HepG2 (cell line): Measurements from ENCODE around the gene HLA-DPB1.
"Not testable (repeated sequence)": the region's sequence is repeated elsewhere in the genome, so short reads cannot be mapped to it uniquely, and the experiment has no call there.

Source experiments
- CTCF ChIP-seq: sonication (generic); formaldehyde crosslinking; IDR thresholded peaks from 2 replicates; pipeline ENCODE4 v1.5.0; 2020; ENCODE audit warnings: mild to moderate bottlenecking, missing genetic modification reagents, moderate library complexity
- E2F5 ChIP-seq: sonication (generic); formaldehyde crosslinking; conservative IDR thresholded peaks from 2 replicates; pipeline ENCODE4 v1.4.0; 2020; ENCODE audit warnings: missing genetic modification reagents

- TF ChIP-seq E2F5, CTCF (CRISPR knock-in tag): not testable (repeated sequence)
Observed at GRCh38 chr6:33063435-33063834, 12.4 kb upstream of the HLA-DPB1 start.
